GM21723 (cell line): Measurements from ENCODE around the gene APBB2.
"Not testable (repeated sequence)": the region's sequence is repeated elsewhere in the genome, so short reads cannot be mapped to it uniquely, and the experiment has no call there.

Experiments used
- ATAC-seq: cut with Tn5 transposase; IDR thresholded peaks from one replicate; pipeline ENCODE4 v1.9.1; 2021; ENCODE audit warnings: mild to moderate bottlenecking, moderate library complexity; ENCODE audit not compliant: unreplicated experiment

The APBB2 gene

DNA sequence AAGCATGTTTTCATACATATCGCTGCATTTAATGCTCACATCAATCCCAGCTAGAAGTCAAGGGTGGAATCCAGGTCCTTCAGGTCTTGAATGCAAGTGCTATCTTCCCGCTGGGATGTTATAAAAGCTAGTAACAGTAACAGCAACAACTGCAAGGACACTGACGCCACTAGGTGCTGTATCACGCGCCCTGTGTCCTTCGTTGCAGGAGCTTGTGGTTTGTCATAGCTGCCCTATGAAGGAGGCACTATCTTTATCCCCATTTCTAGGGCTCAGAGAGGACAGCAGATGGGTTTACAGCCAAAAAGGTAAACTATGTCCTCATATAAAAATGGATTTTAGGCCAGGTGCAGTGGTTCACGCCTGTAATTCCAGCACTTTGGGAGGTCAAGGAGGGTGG is 261.7 kb downstream of the APBB2 start:
- no peak for ATAC-seq

DNA sequence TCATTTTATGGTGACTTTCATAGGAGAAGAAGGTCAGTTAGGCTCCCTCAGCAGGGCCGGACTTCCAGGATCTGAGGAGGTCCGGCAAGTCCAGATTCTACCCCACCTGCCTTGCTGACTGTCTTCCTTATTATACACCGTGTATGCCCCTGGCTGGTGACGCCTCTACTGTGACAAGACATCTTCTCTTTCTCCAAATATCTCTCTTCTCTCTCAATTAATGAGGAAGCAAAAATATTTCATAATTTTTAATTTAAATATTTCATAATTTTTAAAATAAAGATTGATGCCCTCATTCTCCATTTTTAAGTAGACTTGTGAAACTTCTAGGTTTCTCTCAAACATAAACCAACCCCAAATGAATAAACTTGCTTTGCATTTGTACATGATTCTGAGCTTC is 262.1 kb downstream of the APBB2 start:
- ATAC-seq: no peak

- no peak for ATAC-seq
Measured at GRCh38 chr4:40951026-40951425, 263.3 kb downstream of the APBB2 start.

DNA sequence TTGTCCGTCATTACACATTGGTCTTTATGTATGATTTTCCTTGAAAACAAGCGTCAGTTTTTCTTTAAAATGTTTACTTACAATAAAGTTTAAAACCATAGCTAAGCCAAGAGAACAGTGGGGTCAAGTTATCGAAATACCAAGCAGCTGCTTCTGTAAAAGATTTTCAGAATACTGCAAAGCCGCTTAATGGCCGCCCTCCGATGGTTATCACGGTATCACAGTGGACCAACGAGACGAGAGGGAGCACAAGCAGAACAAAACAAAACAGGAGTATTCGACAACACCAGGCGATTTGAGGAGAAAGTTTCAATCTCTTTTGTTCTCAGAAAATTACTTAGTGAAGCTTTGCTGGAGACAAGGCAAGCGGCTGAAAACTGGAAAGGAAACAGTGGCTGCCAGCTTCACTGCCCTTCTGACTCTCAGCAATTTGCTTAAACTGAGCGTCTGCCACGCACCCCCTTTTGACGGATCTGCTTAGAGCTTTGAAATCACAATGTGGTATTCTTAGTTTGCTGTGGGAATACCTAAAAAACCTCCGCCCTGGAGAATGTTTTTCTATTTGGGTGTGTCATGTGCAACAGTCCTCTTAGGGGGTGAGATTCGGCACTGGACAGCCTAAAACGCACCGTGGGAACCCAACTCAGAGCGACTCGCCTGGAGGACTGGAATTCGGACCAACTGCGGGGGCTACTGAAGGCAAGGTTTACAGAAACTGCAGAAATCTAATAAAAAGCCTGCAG is 264.8 kb downstream of the APBB2 start:
- no peak for ATAC-seq

- no peak for ATAC-seq
Measured at GRCh38 chr4:40948014-40948413, 266.3 kb downstream of the APBB2 start.

- no peak for ATAC-seq
Measured at GRCh38 chr4:40946652-40947051, 267.7 kb downstream of the APBB2 start.

DNA sequence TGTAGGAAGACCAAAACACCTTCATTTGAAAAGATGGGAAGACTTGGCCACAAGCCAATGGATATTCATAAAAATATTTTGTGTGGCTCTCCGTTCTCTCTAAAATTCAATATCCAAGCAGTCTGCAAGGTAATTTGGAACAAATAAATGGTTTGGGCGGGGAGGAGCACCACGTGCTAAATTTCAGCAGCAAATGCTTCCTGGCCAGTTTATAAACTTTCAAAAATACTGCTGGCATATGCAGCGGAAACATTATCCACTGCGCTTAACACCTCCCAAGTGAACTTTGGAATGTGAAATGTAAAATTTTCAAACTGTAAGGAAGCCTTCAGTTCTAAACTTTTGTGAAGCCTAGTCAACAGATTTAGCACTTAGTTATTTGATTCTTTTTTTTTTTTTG is 273.6 kb downstream of the APBB2 start:
- ATAC-seq: no peak

DNA sequence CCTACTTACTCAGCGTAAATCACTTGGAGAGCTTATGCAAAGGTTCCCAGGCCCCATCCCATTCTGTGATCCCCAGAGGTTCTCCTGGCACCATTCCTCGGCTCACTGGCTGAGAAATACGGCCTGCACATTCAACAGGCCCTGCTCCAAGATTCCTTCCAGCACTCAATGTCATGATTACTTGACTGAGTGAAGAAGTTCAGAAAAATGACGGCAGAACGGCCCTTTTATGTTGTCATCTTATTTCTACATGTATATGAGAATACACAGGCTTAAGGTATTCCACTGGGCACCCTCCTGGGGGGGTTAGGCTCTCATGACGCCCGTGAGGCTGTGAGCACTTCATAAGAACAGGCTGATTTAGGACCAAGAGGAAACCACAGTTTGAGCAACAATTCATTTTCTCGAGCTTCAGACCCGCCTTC is 274.0 kb downstream of the APBB2 start:
- ATAC-seq: no peak

GRCh38 chr4:40939856-40940255 is 274.5 kb downstream of the APBB2 start:
- no peak for ATAC-seq

DNA sequence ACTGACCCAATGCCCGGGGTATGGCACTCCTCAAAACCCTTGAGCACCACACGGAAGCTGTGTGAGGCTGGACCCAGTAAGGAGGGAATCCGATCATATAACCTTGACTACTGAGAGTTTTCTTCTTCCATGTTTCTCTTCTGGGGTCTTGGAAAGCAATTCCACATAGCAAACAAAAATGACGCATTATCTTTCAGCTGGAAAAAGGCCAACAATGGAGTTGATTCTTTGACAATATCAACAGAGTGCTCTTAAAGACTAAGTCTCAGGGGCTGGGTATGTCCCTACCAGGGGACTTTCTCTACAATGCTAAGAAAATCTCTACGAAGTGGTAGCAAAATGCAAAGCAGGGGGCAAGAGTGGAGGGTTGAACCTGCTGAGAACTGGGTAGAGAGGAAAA is 276.0 kb downstream of the APBB2 start:
- ATAC-seq: no peak

- no peak for ATAC-seq
Measured at GRCh38 chr4:40937140-40937725, 277.1 kb downstream of the APBB2 start.

- no peak for ATAC-seq
Measured at GRCh38 chr4:40934676-40935075, 279.7 kb downstream of the APBB2 start.

DNA sequence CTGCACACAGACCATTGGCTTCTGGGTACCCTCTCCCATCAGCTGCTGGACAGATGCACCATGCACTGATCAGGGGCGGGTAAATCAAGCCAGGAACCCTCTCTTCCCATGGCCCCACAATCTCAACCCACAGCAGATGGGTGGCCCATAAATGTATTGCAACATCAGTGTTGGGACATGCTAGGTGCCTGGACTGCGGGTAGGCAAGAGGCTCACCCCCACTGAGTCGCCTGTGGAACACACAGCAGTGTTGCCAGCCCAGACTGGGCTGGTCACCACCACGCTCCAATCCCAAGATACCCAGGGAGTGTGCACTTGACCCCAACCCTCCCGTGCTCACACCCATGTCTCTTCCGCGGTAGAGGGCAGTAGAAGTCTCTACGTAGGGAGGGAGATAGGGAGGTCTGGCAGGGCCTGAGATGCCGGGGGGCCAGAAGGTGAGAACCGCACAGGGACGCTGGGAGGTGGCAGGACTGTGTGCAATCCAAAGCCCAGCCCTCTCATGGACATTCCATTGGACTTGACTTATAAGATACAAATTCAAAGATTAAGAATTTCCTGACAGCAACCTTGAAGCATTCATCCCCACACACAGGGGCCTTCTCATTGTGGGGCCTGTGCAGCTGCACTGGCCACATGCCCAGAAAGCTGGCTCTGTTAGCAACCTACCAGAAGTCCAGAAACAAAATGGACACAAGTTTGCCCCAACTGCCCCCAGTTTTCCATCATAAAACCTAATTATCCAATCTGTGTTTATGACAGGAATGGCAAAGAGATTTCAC is 280.9 kb downstream of the APBB2 start:
- ATAC-seq: no peak

DNA sequence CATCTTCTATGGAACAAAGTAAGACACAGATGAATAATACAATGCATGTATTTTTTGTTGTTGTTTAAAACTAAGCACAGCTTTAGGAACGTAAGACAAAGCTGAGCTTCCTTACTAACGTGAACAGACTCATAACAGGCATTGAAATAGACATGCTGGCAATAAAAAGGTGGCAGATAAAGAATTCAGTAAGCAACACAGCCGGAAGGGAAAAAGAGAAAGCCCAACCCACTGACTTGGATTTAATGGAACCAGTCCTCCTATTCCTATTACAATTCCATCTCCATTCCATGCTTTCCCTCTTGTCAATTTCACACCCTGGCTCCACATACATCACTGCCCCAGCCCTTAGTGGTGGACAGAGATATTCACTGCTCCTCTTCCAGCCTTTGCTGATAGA is 282.5 kb downstream of the APBB2 start:
- ATAC-seq: no peak

DNA sequence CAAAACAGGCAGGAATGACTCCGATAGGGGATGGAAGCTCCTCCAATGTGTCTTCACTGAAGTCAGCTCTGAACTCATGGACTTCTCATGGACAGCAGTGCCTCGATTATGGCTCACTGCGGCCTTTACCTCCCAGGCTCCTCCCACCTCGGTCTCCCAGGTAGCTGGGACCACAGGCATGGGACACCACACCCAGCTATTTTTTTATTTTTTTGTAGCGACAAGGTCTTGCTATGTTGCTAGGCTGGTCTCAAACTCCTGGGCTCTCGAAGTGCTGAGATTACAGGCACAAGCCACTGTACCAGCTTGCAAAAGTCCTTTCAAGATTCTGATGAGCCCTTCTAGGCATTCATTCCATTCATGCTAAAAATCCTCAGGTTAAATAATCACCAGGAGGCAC is 283.1 kb downstream of the APBB2 start:
- no peak for ATAC-seq

- ATAC-seq: no peak
Measured at GRCh38 chr4:40927074-40927473, 287.3 kb downstream of the APBB2 start.

- ATAC-seq: no peak
Measured at GRCh38 chr4:40924793-40925117, 289.6 kb downstream of the APBB2 start.

DNA sequence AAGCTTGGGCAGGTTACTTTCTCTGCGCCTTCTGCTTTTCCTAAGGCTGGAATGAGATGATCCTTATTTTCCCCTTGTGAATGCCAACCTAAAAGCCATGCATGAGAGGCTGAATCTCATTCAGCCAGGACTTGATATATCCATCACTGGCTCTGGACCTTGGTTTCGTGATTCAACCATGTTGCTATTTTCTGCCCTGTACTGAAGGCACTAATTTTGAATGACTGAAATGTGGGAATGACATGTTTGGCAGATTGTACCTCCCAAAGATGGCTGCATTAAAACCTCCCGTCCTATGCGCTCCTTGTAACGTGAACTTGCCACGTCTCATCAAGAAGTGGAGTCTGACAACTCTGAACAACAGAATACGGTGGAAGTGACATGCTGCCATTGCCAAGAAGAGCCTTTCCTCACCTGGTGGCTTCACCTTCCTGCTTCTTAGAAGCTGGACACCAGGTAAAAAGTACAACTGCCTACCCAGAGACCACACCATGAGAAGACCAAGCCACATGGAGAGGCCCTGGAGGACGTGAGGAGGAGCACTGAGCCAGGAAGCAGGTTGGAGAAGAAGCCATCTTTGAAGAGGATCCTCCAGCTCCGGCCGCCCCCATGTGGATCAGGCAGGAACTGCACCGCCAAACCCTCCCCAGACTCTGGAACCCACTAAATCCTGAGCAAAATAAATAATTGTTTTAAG is 290.1 kb downstream of the APBB2 start:
- peak; percentile 83 for ATAC-seq

- ATAC-seq: no peak
Measured at GRCh38 chr4:40923316-40924095, 290.8 kb downstream of the APBB2 start.

DNA sequence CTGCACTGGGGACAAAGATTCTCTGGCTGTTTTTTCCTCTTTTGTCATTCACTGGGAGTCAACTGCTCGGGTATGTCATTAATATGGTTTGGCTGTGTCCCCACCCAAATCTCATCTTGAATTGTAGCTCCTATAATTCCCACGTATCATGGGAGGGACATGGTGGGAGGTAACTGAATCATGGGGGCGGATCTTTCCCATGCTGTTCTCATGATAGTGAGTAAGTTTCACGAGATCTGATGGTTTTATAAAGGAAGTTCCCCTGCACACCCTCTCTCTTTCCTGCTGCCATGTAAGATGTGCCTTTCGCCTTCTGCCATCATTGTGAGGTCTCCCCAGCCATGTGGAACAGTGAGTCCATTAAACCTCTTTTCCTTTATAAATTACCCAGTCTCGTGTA is 294.4 kb downstream of the APBB2 start:
- not testable (repeated sequence) for ATAC-seq

DNA sequence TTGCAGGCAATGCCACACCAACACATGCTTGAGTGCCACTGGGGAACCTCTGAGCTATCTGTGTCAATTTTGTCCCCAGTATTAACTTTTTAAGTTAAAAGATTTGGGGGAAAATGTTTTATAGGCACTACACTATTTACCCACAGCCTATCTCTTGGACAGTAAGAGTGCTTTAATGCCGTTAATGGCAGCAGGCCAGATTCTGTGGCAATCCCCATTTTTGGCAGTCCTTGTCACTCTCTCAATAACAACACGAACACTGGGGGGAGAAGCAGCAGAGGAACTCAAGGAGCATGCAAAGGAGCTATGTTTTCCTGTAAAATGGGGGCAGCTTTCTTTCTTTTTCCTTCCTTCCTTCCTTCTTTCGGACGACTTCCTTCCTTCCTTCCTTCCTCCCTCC is 296.0 kb downstream of the APBB2 start:
- no peak for ATAC-seq
